Placental pericyte (primary cell): ENCODE measurements around the gene RHBDD2. TPM values are rescaled to one million over a fixed set of nuclear protein-coding genes. Genes with fewer than 3 reads are reported as not detected.

Experiments used
- total RNA-seq: library from RNA; depleted of rRNA; stranded (reverse); fragments of >200 nt; gene quantifications from 2 replicates; pipeline ENCODE4 v1.2.3, GENCODE V29; 2012

Gene RHBDD2
- total RNA-seq, result 35.4 and 87.5 TPM in 2 replicates

DNA sequence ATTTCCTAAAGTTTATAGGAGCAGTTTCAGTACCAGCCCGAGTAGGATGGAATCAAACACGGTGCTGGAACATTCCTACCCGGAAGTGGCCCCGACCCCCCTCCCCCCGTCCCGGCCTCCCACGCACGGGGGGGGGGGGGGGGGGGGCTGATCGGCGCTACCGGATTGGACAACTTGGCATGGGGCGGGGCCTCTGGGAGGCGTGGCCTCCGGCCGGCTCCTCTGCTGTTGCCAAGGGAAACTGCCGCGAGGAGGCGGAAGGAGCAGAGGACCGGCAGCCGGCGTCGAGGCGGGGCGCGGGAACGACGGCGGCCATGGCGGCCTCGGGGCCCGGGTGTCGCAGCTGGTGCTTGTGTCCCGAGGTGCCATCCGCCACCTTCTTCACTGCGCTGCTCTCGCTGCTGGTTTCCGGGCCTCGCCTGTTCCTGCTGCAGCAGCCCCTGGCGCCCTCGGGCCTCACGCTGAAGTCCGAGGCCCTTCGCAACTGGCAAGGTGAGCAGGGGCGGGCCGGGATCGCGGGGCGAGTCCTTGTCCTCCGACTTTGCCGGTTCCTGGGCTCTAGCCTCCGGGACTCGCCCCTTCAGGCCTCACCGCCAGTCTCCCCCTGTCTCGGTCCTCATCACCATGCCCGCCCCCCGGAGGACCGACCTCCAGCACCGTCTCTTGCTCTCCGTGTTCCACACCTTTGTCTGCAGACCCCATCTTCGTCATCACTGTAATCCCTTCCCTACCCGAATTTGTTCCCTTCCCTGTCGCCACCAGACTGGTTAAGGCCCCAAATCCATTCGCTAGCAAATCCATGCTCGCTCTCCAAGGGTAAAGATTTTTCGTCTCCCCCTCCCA lies at the start of gene RHBDD2:
Gene RHBDD2, plus strand, starts transcription at position 266 of the 843 bp plus-strand sequence. Its CDS starts 49 bp downstream, at position 315.

GRCh38 chr7:75914655-75915415 lies 36.0 kb downstream of the RHBDD2 start, which contains the start of gene POR:
Gene POR, plus strand, starts transcription at chr7:75915155. Its CDS starts 38,847 bp downstream, at chr7:75954002.

Other genes with a start within 250 kb of the RHBDD2 start
- 18.4 and 22.3 TPM in 2 replicates for gene HIP1, start 140.1 kb upstream of the RHBDD2 start, total RNA-seq
- gene CCL26, start 106.8 kb upstream of the RHBDD2 start, total RNA-seq, result 0.88 TPM in 1 of 2 replicates, not detected in the other
- 0.44 TPM in 1 of 2 replicates, not detected in the other for gene CCL24, start 65.2 kb upstream of the RHBDD2 start, total RNA-seq
- gene POR, start 36.1 kb downstream of the RHBDD2 start, total RNA-seq, result 70.2 and 158 TPM in 2 replicates
- gene TMEM120A, start 115.6 kb downstream of the RHBDD2 start, total RNA-seq, result 19.0 and 38.7 TPM in 2 replicates
- 45.7 and 54.7 TPM in 2 replicates for gene STYXL1, start 169.0 kb downstream of the RHBDD2 start, total RNA-seq
- gene MDH2, start 169.1 kb downstream of the RHBDD2 start, total RNA-seq, result 47.0 and 70.0 TPM in 2 replicates